Head of caudate nucleus (tissue), 42 donors: Measurements from ENCODE around the gene PRSS53.
"Not testable (repeated sequence)": the region's sequence is repeated elsewhere in the genome, so short reads cannot be mapped to it uniquely, and the experiment has no call there.

ENCODE experiments used
- DNase-seq, 42 donors: peaks; one replicate each; pipeline versions ENCODE4 v3.0.0 to v3.0.0-alpha.2; 2020 to 2021; ENCODE audit warnings: mixed read lengths in 7 of 42
- intact Hi-C: fragments of 100-400 bp; cut with DNase I; formaldehyde crosslinking; loops from one replicate; pipeline ENCODE4 v1.15.0; 2022

The PRSS53 gene

DNA sequence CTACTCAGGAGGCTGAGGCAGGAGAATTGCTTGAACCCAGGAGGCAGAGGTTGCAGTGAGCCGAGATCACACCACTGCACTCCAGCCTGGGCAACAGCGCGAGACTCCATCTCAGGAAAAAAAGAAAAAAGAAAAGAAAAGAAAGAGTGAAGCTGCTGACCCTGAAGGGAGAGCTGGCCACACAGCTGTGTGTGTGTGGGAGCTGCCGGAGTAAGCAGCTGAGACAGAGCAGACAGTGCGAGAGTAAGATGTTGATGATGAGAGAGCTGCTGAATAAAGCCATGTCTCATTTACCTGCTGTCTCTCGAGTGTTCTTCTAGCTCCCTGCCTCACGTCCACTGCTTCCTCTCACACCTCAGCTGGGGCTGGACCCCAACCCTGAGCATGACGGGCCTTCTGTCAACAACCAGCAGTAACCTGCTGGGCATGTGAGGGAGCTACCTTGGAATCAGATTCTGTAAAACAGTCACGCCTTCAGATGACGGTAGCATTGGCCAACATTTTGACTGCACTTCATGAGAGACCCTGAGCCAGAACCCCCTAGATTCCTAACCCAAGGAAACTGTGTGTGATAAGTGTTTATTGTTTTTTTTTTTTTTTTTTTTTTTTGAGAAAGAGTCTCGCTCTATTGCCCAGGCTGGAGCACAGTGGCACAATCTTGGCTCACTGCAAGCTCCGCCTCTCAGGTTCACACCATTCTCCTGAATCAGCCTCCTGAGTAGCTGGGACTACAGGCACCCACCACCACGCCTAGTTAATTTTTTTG lies 12.3 kb upstream of the PRSS53 start:
- DNase-seq, intact Hi-C loops: not testable (repeated sequence)

DNA sequence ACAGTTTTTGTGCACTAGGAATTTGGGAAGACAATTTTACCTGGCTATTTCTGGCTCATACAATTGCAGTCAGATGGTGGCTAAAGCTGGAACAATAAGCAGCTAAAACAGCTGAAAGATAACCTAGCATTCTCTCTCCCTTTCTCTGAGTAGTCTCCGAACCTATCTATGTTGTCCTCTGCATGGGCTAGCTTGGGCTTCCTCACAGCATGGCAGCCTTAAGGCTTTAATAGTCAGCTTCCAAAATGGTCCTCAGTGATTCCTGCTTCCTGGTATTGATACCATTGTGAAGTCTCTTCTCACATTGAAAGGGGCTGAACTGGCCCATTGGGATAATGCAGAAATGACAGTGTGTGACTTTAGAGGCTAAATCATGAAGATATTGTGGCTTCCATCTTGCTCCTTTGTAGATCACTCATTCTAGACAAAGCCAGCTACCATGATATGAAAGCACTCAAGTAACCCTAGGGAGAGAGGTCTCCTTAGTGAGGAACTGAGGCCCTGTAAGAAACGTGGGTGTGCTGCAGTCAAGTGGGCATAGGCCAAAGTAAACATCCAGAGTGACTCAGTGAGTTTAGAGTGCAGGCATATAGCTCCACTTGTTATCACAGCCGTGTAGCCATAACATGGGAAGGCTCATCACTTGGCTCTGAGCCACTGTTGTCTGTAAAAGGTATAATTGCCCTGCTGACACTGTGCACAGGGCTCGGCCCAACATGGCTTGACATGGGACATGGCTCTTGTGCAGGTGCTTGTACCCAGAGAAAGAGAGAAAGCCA lies 11.3 kb upstream of the PRSS53 start:
- intact Hi-C loops = loop anchor here (10.0 kb wide), 1 partner anchor 115 kb away; the partner anchor contains the start of gene HSD3B7
- no peak for DNase-seq

DNA sequence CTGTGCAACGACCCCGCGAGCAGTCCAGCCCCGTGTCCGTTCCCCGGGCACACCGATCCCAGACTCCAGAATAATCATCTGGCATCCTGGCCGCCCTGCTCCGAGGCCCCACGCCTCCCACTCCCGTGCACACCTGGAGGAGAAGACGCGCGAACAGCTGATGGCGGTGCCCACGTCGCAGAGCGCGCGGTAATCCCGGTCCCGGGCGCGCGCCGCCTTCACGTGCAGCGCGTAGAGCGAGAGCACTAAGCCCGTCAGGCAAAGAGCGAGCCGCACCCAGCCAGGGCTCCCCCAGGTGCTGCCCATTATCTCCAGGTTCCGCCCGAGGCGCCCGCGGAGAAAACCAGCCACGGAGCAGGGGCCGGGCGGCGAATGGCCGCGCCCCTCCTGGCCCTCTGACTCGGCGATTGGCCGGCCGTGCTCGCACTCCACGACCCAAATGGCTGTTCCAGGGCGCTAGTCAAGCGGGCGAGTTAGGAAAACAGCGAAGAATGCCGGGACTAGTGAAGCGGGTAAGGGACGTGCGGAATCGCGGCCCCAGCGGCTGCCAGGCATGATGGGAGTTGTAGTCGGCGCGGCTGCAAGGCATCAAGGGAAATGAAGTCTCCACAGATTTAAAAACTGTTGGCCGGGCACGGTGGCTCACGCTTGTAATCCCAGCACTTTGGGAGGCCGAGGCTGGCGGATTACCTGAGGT lies 5.8 kb upstream of the PRSS53 start, which contains the start of gene VKORC1:
TSS of gene VKORC1 (minus strand) at position 374 of the 697 bp plus-strand sequence. CDS start at position 306, 68 bp downstream.
- intact Hi-C loops = loop anchor here (10.0 kb wide), 1 partner anchor 110 kb away; the partner anchor contains the start of gene HSD3B7

DNA sequence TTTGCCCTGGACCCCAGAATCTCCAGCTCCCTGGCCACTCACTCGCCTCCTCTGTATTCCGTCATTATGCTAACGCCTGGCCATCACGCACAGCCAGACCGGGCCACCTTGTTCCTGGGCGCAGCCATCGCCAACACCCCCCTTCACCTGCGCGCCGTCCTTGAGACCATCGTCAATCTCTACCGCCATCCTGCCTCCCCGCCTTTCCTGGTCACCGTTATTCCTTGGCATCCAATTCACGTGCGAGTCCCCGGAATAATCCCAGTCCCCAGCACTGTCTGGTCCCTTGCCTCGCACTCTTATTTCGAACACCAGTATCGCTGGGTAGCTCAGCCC lies 5.3 kb upstream of the PRSS53 start:
- intact Hi-C loops = loop anchor here (10.0 kb wide), 1 partner anchor 109 kb away; the partner anchor contains the start of gene HSD3B7
- DNase-seq = peak in 4 of 42 donors; percentile 23 to 32 (median 30)

More for the DNA sequence above, 5.8 kb upstream of the PRSS53 start, which contains the start of gene VKORC1:
- peak; percentile 88 to 98 (median 95) for DNase-seq

DNA sequence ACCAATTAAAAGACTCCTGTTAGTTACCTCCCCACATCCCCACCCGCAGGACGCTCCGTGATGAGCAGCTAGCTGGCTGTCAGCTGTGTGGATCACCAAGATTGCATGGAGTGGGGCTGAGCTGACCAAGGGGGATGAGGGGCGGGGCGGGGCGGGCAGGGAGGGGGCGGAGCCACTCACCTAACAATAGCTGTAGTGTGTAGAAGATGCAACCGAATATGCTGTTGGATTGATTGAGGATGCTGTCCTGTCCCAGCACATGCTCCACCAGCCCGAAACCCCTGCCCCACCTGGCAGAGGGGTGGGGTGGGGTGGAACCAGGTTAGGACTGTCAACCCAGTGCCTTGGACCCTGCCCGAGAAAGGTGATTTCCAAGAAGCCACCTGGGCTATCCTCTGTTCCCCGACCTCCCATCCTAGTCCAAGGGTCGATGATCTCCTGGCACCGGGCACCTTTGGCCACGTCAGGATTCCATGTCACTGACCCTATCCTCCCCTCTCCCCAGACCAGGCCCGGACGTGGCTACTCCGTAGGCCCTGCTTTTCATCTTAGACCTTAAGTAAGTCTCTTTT lies 4.5 kb upstream of the PRSS53 start:
- intact Hi-C loops = loop anchor here (10.0 kb wide), 1 partner anchor 108 kb away; the partner anchor contains the start of gene HSD3B7
- DNase-seq = peak in 26 of 42 donors; percentile 29 to 73 (median 52)

DNA sequence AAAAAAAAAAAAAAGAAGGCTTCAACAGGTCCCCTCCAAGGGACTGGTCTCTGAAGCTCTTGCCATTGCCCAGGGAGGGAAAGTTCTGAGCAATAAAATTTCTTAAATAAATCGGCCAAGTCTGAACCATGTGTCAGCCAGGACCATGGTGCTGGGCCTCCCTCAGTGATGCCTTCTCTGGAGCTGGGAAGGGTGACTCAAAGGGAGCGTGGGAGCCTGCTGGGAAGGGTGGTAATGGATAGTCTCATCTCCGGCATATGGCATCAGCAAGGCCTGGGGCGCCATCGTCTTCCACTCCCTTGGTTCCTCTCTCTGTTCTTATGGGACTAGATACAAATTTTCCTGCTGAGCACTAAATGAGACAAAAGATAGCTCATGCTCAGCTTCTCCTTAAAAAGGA lies 3.6 kb upstream of the PRSS53 start:
- intact Hi-C loops = loop anchor here (10.0 kb wide), 1 partner anchor 108 kb away; the partner anchor contains the start of gene HSD3B7
- DNase-seq = no peak

DNA sequence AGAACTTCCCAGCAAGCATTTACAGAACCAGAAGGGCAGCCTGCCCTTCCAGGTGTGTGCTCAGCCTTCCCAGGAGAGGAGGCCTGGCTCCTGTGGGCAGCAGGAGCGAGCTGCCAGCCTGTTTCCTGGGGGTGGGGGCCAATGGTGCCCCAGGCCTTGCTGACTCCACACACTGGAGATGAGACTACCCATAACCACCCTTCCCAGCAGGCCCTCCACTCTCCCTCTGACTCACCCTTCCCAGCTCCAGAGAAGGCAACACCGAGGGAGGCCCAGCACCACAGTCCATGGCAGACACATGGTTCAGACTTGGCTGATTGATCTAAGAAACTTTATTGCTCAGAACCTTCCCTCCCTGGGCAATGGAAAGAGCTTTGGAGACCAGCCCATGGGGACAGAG lies 1.8 kb upstream of the PRSS53 start:
- no peak for DNase-seq
- intact Hi-C loops = loop anchor here (10.0 kb wide), 1 partner anchor 106 kb away; the partner anchor contains the start of gene HSD3B7

DNA sequence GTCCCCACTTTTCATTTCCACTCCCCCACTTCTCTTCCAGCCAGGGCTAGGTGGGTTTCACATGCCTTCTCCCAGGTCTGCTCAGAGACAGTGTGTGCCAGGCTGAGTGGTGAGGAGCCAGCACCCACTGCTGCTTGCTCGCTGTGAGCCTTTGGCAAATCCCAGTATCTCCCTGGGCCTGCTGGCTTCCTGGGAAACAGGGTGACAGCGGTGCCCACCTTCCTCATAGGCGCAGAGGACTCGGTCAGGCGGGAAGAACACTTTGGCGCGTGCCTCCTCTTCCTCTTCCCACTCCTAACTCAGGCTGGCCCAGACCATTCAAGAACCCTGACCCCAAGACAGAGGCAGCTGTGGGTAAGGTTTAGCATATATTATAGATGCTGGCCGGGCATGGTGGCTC lies 456 bp upstream of the PRSS53 start:
- intact Hi-C loops = no loop called here
- no peak for DNase-seq

DNA sequence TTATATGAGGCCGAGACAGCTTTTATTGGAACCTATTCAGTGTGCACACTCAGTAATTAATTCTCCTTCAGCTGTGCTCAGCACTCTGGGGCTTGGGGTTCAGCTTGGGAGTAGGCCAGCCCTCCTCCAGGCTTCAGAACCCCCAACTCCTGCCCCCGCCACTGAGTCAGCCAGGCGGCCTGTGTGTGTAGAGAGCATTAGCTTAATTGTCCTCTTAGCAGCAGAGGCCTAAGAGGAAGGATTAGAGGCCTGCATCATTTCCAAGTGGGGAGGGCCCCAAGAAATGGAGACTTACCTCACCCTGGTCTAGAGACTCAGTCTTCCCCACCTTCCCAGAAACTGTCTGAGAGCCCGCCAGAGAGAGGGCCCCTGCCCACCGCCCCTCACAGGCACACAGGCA lies 772 bp downstream of the PRSS53 start:
- intact Hi-C loops = no loop called here
- DNase-seq = peak in 21 of 42 donors; percentile 31 to 80 (median 53)

DNA sequence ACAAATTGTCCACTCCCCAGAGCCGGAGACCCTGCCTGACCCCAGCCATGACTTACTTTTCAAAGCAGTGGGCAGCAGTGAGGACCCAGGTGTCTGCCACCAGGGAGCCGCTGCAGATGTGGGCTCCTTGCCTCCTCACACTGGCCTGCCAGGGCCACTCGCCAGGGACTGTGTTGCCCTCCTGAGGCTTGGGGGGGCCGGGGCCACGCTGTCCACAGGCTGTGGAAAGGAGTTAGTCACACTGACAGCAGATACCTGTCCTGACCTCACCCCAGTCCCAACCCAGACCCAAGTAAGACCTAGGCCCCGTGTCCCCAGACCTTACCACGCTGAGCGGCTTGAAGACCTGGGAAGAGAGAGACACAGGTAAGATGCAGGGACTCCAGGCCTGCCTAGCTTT lies 1.3 kb downstream of the PRSS53 start:
- intact Hi-C loops = no loop called here
- DNase-seq = no peak

DNA sequence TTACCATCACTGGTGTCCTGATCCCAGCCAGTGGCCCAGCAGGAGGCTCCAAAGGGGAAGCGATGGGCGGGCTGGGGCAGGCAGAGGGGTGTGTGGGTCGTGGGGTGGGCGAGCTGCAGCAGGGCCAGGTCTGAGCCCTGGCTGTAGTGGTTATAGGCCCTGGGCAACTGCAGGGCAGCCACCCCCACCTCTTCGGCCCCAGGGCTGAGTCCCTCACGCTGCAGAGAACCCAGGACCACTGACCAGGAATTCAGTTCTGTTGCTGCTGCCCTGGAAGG lies 2.2 kb downstream of the PRSS53 start:
- intact Hi-C loops = no loop called here
- DNase-seq = no peak

DNA sequence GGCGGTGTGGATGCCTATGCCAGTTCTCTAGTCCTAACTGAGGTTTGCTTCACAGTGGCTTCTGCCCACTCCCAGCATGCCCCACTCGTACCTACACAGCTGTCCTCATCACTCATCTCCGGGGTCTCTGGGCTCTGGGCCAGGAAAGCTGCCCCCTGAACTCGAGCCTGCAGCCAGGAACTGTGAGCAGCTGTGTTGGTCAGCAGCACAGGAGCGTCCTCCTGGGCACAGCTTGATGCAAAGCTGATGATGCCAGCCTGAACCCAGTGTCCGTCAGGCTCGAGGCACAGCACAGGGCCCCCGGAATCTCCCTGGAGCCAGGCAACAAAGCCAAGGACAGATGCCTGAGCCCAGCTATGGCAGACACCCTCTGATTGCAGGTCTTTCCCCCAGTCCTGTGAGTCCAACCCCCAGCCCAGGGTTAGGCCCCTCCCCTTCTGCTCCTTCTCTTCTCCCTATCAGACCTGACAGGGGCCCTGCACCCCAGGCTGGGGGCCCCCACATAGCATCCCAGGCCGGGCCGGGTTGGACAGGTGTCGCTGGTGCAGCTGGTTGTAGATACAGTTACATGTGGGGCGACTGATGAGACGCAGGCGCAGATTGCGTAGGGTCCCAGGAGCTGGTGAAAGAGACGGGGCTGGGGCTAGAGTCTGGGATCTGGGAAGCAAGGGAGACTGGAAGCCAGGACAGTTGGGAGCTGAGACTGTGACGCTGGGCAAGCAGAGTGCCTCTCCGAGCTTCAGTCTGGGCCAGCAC lies 2.7 kb downstream of the PRSS53 start:
- intact Hi-C loops = no loop called here
- no peak for DNase-seq

DNA sequence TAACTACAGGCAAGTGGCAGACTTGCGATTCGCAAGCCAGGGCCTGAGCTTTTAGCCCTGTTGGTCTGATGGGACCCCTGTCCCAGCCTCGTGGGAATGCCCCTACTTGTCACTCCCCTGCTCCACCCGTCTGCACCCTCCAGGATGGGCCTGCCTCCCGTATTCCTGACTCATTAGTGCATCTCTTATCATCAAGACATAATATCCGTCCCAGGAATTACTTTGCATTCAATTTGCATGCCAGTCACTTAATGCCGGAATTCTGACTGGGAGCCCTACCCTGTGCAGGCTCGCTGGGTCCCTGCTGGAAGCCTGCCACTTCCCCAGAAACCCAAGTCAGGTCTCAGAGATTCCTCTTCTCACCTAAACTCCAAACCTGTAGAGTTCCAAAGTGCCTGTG lies 3.3 kb downstream of the PRSS53 start:
- DNase-seq = no peak
- intact Hi-C loops = no loop called here

DNA sequence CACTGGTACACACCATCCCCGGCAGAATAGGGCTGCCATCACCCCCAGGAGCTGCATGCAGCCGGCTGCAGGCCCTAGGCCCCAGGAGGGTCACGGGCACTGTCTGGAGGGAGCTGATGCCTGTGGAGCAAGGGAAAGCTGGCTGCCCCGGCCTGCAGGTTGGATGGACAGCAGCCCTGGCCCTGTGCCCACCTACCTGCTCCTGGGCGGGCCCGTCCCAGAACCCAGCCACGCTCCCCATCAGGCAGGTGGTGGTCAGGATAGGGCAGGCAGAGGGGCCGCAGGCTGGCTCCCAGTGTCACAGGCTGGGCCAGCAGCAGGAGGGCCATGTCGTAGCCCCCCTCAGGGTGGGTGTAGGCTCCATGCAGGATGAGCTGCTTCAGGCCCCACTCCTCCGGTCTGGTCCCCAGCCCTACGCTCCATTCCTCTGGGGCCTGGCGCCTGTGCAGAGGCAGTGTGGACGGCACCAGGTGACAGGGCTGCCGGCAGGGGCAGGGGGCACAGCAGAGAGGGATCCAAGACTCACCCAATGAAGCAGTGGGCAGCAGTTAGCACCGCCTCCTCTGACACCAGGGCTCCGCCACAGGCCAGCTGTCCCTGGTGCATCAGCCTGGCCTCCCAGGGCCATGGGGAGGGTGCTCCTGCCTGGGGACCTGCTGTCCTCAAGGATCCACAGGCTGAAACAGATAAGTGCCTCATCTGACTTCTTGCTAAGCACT lies 4.0 kb downstream of the PRSS53 start:
- intact Hi-C loops = no loop called here
- no peak for DNase-seq

DNA sequence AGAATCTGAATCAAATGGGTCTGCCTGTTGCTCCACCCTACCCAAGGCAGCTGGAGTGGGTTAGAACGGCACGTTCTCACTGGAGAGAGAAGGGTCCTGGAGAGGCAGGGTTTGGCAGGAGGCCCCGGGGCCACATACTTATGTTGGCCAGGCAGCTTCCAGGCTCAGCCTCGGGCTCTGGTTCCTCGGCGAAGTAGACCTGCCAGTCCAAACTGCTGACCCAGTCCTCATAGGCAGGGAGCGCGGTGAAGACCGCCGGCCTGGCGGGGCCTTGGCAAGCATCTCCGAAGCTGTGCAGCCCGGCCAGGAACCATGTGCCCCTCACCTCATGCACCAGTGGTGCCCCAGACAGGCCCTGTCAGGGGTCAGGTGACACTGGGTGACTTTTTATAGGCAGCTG lies 4.8 kb downstream of the PRSS53 start:
- DNase-seq = no peak
- intact Hi-C loops = no loop called here

DNA sequence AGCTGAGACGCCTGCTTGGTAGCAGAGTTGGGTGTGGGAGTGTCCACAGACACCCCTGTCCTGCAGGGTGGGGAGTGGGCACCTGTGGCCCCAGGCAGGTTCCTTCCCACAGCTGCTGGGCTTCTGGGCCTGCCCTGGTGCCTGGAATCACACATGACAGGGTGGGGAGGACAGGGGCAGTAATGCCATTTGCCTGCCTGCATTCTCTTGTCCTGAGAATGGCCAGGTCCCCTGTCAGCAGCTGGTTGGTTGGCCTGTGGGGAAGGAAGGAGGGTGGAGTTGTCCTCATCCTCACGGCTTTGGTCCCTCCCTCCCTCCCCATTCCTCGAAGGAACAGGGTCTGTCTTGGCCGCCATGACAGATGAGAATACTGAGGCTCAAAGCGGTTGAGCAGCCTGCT lies 5.2 kb downstream of the PRSS53 start:
- DNase-seq = no peak
- intact Hi-C loops = no loop called here

DNA sequence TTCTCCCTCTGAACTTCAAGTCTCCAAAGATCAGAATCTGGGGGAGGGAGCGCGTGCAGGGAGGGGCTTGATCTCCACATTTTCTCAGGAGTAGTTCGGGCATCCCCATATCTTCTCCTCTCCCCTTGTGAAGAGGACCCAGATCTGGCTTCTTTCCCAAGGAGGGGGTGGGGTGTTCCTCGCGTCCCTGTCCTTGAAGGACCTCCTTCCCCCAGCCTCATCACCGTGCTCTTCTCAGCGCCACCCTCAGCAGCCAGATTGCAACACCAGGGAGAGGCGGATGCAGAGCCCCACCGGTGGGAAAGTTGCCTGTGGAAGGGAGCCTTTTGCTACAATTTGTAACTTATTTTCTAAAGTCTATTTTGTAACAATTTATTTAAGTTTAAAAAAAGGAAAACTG lies 5.7 kb downstream of the PRSS53 start:
- intact Hi-C loops = no loop called here
- no peak for DNase-seq
